IMR-90 (cell line): ENCODE results near the gene MC5R. TPM values are rescaled to one million over a fixed set of nuclear protein-coding genes. Genes with fewer than 3 reads are reported as not detected.

Experiments used
- ATAC-seq: fragments of 200-7000 bp; cut with Tn5 transposase; 2 replicates; pipeline ENCODE4 v1.9.1; 2020; ENCODE audit warnings: low read depth, mild to moderate bottlenecking, moderate library complexity
- BruUV-seq: library from RNA; stranded (reverse); fragments of 400-500 nt; replicated peaks from 2 replicates; lab custom pipeline; 2021; lab: Mats Ljungman, UMichigan
- CTCF ChIA-PET: fragments of 300-600 bp; formaldehyde crosslinking; extraction: SDS; loops from one replicate; lab custom pipeline; 2021; ENCODE audit warnings: antibody characterized with exemption; lab: Yijun Ruan, JAX
- POLR2A ChIA-PET: fragments of 300-600 bp; sonication (Branson Sonifier 250); formaldehyde crosslinking; loops from one replicate; lab custom pipeline; 2022; ENCODE audit warnings: antibody characterized with exemption; ENCODE audit not compliant: unreplicated experiment; lab: Charles Lee
- DNase-seq: peaks from one replicate; pipeline ENCODE4 v3.0.0; 2013
- H2AFZ ChIP-seq: replicated peaks from 2 replicates; pipeline ENCODE3; 2013; ENCODE audit warnings: low read length, mild to moderate bottlenecking; ENCODE audit not compliant: poor library complexity
- H2AK5ac ChIP-seq: 2 replicates; pipeline ENCODE4 v1.6.1; 2013; ENCODE audit warnings: low read depth, low read length, inconsistent platforms
- H2AK9ac ChIP-seq: replicated peaks from 2 replicates; pipeline ENCODE3; 2013; ENCODE audit warnings: mild to moderate bottlenecking, low read depth, low read length, moderate library complexity; ENCODE audit not compliant: poor library complexity
- H2BK120ac ChIP-seq: 2 replicates; pipeline ENCODE4 v1.6.1; 2013; ENCODE audit warnings: low read depth, low read length, inconsistent platforms
- H2BK15ac ChIP-seq: 3 replicates; pipeline ENCODE4 v1.6.1; 2013; ENCODE audit warnings: low read depth, low read length, inconsistent platforms
- H2BK20ac ChIP-seq: 2 replicates; pipeline ENCODE4 v1.6.1; 2013; ENCODE audit warnings: low read depth, mild to moderate bottlenecking, inconsistent platforms, low read length, moderate library complexity
- H2BK5ac ChIP-seq: 2 replicates; pipeline ENCODE4 v1.6.1; 2013; ENCODE audit warnings: mild to moderate bottlenecking, low read depth, low read length, inconsistent platforms; ENCODE audit not compliant: poor library complexity, severe bottlenecking
- H3K14ac ChIP-seq: replicated peaks from 2 replicates; pipeline ENCODE4 v1.6.1; 2013; ENCODE audit warnings: low read depth, low read length, inconsistent platforms
- H3K18ac ChIP-seq: 2 replicates; pipeline ENCODE4 v1.6.1; 2013; ENCODE audit warnings: low read depth, low read length, control low read depth
- H3K23ac ChIP-seq: 2 replicates; pipeline ENCODE4 v1.6.1; 2013; ENCODE audit warnings: low read depth, low read length, inconsistent platforms
- H3K27ac ChIP-seq: 2 replicates; pipeline ENCODE4 v1.5.1; 2013; ENCODE audit warnings: mild to moderate bottlenecking, control low read depth, low read length; ENCODE audit not compliant: insufficient read depth
- H3K27me3 ChIP-seq: 2 replicates; pipeline ENCODE4 v1.6.1; 2013; ENCODE audit warnings: low read length; ENCODE audit not compliant: control insufficient read depth, insufficient read depth
- H3K36me3 ChIP-seq: 2 replicates; pipeline ENCODE4 v1.6.1; 2013; ENCODE audit warnings: low read length, mixed read lengths; ENCODE audit not compliant: control insufficient read depth, insufficient read depth
- H3K4ac ChIP-seq: 2 replicates; pipeline ENCODE4 v1.6.1; 2013; ENCODE audit warnings: low read depth, low read length, inconsistent platforms
- H3K4me1 ChIP-seq: 2 replicates; pipeline ENCODE4 v1.6.1; 2013; ENCODE audit warnings: low read length, mixed read lengths; ENCODE audit not compliant: control insufficient read depth, insufficient read depth
- H3K4me2 ChIP-seq: 2 replicates; pipeline ENCODE4 v1.6.1; 2013; ENCODE audit warnings: low read depth, mild to moderate bottlenecking, control low read depth, low read length, moderate library complexity
- H3K4me3 ChIP-seq: 2 replicates; pipeline ENCODE4 v1.5.1; 2013; ENCODE audit warnings: low read depth, mild to moderate bottlenecking, control low read depth, low read length, moderate library complexity; ENCODE audit not compliant: insufficient read depth
- H3K56ac ChIP-seq: 2 replicates; pipeline ENCODE4 v1.6.1; 2013; ENCODE audit warnings: low read length, inconsistent platforms; ENCODE audit not compliant: insufficient read depth; ENCODE audit errors: extremely low read depth
- H3K79me1 ChIP-seq, 2 experiments: 2 replicates each; pipeline ENCODE4 v1.6.1; 2013; ENCODE audit warnings: low read length in 2 of 2, inconsistent platforms in 1 of 2, low read depth in 1 of 2
- H3K9ac ChIP-seq: 2 replicates; pipeline ENCODE4 v1.6.1; 2013; ENCODE audit warnings: low read depth, low read length, control low read depth
- H3K9me1 ChIP-seq: 2 replicates; pipeline ENCODE4 v1.6.1; 2013; ENCODE audit warnings: low read length, inconsistent platforms; ENCODE audit not compliant: insufficient read depth
- H3K9me3 ChIP-seq: 2 replicates; pipeline ENCODE4 v1.6.1; 2013; ENCODE audit warnings: low read length; ENCODE audit not compliant: control insufficient read depth, insufficient read depth
- H4K20me1 ChIP-seq: 2 replicates; pipeline ENCODE4 v1.6.1; 2013; ENCODE audit warnings: low read length, inconsistent platforms; ENCODE audit not compliant: insufficient read depth
- H4K5ac ChIP-seq: 2 replicates; pipeline ENCODE4 v1.6.1; 2013; ENCODE audit warnings: mild to moderate bottlenecking, low read depth, low read length, control low read depth
- H4K8ac ChIP-seq, 2 experiments: 2 replicates each; pipeline ENCODE4 v1.6.1; 2013; ENCODE audit warnings: low read depth in 2 of 2, low read length in 2 of 2, control low read depth in 1 of 2, inconsistent platforms in 1 of 2
- H4K91ac ChIP-seq: 2 replicates; pipeline ENCODE4 v1.6.1; 2013; ENCODE audit warnings: low read depth, low read length, inconsistent platforms; ENCODE audit not compliant: insufficient read depth
- BHLHE40 ChIP-seq: fragments of 150-350 bp; IDR thresholded peaks from 2 replicates; pipeline ENCODE4 v1.6.1; 2016; ENCODE audit warnings: mild to moderate bottlenecking, low read depth, low read length
- CEBPB ChIP-seq: IDR thresholded peaks from 2 replicates; pipeline ENCODE4 v1.6.1; 2012; ENCODE audit warnings: low read depth, low read length, improper control_type of control experiment
- CHD1 ChIP-seq: IDR thresholded peaks from 2 replicates; pipeline ENCODE4 v1.6.1; 2012; ENCODE audit warnings: low read depth, low read length, improper control_type of control experiment
- FOS ChIP-seq: fragments of 150-350 bp; IDR thresholded peaks from 2 replicates; pipeline ENCODE4 v1.6.1; 2016; ENCODE audit warnings: low read depth, low read length
- MAFK ChIP-seq: IDR thresholded peaks from 2 replicates; pipeline ENCODE4 v1.6.1; 2012; ENCODE audit warnings: low read depth, low read length, improper control_type of control experiment
- MAZ ChIP-seq: IDR thresholded peaks from 2 replicates; pipeline ENCODE4 v1.6.1; 2012; ENCODE audit warnings: low read depth, mild to moderate bottlenecking, low read length, improper control_type of control experiment, moderate library complexity, borderline replicate concordance
- MXI1 ChIP-seq: IDR thresholded peaks from 2 replicates; pipeline ENCODE4 v1.6.1; 2012; ENCODE audit warnings: low read depth, mild to moderate bottlenecking, low read length, moderate library complexity, borderline replicate concordance
- NFE2L2 ChIP-seq: fragments of 150-350 bp; IDR thresholded peaks from 2 replicates; pipeline ENCODE4 v1.6.1; 2016; ENCODE audit warnings: low read depth, mild to moderate bottlenecking, low read length
- POLR2A ChIP-seq: IDR thresholded peaks from 2 replicates; pipeline ENCODE4 v1.6.1; 2012; ENCODE audit warnings: mild to moderate bottlenecking, low read depth, low read length
- RCOR1 ChIP-seq: IDR thresholded peaks from 2 replicates; pipeline ENCODE4 v1.6.1; 2012; ENCODE audit warnings: mild to moderate bottlenecking, low read length, improper control_type of control experiment; ENCODE audit not compliant: insufficient replicate concordance
- SMC3 ChIP-seq: fragments of 150-350 bp; IDR thresholded peaks from 2 replicates; pipeline ENCODE4 v1.6.1; 2016; ENCODE audit warnings: low read depth, mild to moderate bottlenecking, antibody characterized with exemption, low read length, moderate library complexity
- WGBS, 2 experiments: methylation state at CpG; one replicate each; pipeline versions ENCODE4 v1.1.5 to v1.1.7; 2013; ENCODE audit warnings: missing lambda C conversion rate in 2 of 2; ENCODE audit not compliant: insufficient read length in 1 of 2; ENCODE audit errors: extremely low coverage in 2 of 2; 5-methylcytosine and 5-hydroxymethylcytosine counted together
- dilution Hi-C: fragments of 300-500 bp; cut with HindIII; formaldehyde crosslinking; loops from one replicate; pipeline ENCODE4 v1.14.3; 2018; ENCODE audit warnings: low sequenced_read_pairs; ENCODE audit not compliant: unreplicated experiment
- in situ Hi-C: fragments of 300-500 bp; cut with MboI; formaldehyde crosslinking; loops from 3 replicates; pipeline ENCODE4 v1.14.3; 2019; ENCODE audit warnings: low sequenced_read_pairs, inconsistent platforms, mixed read lengths
- intact Hi-C: fragments of 100-400 bp; cut with micrococcal nuclease; formaldehyde crosslinking; loops from 2 replicates; pipeline ENCODE4 v1.10.0; 2022
- polyA plus RNA-seq, 3 experiments: library from polyadenylated mRNA; depleted of rRNA; stranded (reverse); fragments of >200 nt; gene quantifications; 2 replicates each; pipeline ENCODE4 v1.2.3, GENCODE V29; 2012; ENCODE audit warnings: low replicate concordance in 1 of 3
- total RNA-seq: library from RNA; depleted of rRNA; stranded (reverse); fragments of >200 nt; gene quantifications from 2 replicates; pipeline ENCODE4 v1.2.3, GENCODE V29; 2012
- TF ChIP-seq, protein P1 (sequence below): conservative IDR thresholded peaks from 2 replicates; pipeline ENCODE4 v1.5.1; 2012; ENCODE audit warnings: mild to moderate bottlenecking, low read depth, low read length, improper control_type of control experiment

The MC5R gene
- total and polyA plus RNA-seq, 2 of the 4 experiments (the other 2 are of a cell fraction) = not detected

DNA sequence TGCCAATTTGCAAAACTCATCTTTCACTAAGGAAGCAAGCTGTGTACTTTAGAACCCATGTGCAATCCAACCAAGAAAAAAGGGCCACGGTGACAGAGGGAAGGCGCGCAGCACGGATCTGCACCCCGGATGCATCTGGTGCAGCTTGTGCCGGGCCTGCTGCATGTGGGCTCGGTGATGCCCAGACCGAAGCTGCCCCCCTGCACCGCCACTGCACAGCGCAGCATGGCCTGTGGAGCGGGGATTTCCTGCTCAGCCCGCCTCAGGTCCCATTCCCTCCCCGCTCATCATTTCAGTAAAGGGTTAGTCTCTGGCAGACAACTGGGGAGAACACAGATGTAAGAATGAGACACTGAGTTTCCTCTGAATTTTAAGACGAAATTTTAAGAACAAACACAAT lies 48.4 kb downstream of the MC5R start:
- no peak for TF ChIP-seq CEBPB
- TF ChIP-seq, protein P1, sequence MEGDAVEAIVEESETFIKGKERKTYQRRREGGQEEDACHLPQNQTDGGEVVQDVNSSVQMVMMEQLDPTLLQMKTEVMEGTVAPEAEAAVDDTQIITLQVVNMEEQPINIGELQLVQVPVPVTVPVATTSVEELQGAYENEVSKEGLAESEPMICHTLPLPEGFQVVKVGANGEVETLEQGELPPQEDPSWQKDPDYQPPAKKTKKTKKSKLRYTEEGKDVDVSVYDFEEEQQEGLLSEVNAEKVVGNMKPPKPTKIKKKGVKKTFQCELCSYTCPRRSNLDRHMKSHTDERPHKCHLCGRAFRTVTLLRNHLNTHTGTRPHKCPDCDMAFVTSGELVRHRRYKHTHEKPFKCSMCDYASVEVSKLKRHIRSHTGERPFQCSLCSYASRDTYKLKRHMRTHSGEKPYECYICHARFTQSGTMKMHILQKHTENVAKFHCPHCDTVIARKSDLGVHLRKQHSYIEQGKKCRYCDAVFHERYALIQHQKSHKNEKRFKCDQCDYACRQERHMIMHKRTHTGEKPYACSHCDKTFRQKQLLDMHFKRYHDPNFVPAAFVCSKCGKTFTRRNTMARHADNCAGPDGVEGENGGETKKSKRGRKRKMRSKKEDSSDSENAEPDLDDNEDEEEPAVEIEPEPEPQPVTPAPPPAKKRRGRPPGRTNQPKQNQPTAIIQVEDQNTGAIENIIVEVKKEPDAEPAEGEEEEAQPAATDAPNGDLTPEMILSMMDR = no peak
- TF ChIP-seq MAZ = no peak
- no peak for TF ChIP-seq BHLHE40
- no peak for TF ChIP-seq POLR2A
- no peak for TF ChIP-seq FOS
- no peak for TF ChIP-seq RCOR1
- TF ChIP-seq MXI1 = no peak
- no peak for TF ChIP-seq CHD1
- no peak for TF ChIP-seq MAFK
- TF ChIP-seq SMC3 = no peak
- TF ChIP-seq NFE2L2 = no peak
- Histone ChIP-seq H4K8ac (no peak overlapping the region), H3K9me3 (peaks cover 9% of the 10 kb centered on the region; the same call in 1 of the 2 replicates), H3K79me1 (no peaks in the 10 kb centered on the region), H2BK20ac (no peak overlapping the region), H3K4me1 (no peaks in the 10 kb centered on the region), H3K9me1 (no peaks in the 10 kb centered on the region), H4K5ac (no peak overlapping the region), H3K4ac (no peak overlapping the region), H3K9ac (no peak overlapping the region), H3K4me3 (no peak overlapping the region), H3K27ac (no peak overlapping the region), H3K36me3 (no peaks in the 10 kb centered on the region), H2AK5ac (no peak overlapping the region), H3K27me3 (no peaks in the 10 kb centered on the region), H3K4me2 (no peak overlapping the region), H4K20me1 (no peaks in the 10 kb centered on the region), H3K14ac (no peak overlapping the region), H3K23ac (no peak overlapping the region), H2BK120ac (no peak overlapping the region), H2BK15ac (no peak overlapping the region), H2AK9ac (no peak overlapping the region), H4K91ac (no peak overlapping the region), H3K56ac (no peak overlapping the region), H3K18ac (no peak overlapping the region), H2AFZ (no peak overlapping the region), H2BK5ac (no peak overlapping the region)
- WGBS, 2 experiments = no CpG with 5 or more reads among the region's 14 CpGs
- in situ Hi-C loops = no loop called here
- CTCF ChIA-PET = no interaction called here
- POLR2A ChIA-PET = no interaction called here
- DNase-seq (no peak), ATAC-seq (no peak)
- dilution Hi-C loops = no loop called here
- intact Hi-C loops = no loop called here
- no TSS peak for BruUV-seq
